Measurements from ENCODE around the gene TBC1D5. TPM values are rescaled to one million over a fixed set of nuclear protein-coding genes. Genes with fewer than 3 reads are reported as not detected.

The TBC1D5 gene
- total RNA-seq, 1 experiment from 2014 or later, result 30.4 TPM

DNA sequence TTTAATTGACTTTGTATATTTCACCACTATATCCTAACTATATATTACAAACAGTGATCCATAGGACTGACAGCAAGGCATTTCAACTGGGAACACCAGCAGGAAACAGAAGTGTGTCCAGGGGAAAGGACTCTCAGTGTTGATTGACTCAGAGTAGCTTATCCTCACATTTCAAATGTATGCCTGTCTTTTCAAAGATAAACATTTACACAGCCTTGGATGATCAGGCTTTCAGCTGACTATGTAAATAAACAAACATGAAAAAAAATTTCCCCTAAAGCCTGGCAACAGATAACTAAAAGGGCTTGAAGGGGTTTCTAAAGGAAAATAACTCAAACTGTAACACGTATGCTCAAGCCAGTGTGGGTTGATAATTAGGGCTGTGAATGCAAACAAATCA, 321.8 kb downstream of the TBC1D5 start:
- in situ Hi-C loops (cut with HindIII; ENCODE audit: low pct_unique_long_range_greater_than_20kb, low sequenced_read_pairs) (no loop called here), intact Hi-C loops (cut with micrococcal nuclease; ENCODE audit: unreplicated experiment) (no loop called here)
- CTCF ChIA-PET, result no interaction called here
- POLR2A ChIA-PET, result no interaction called here
- no peak for ATAC-seq
- TF ChIP-seq POLR2AphosphoS5 (IDR thresholded peaks at IDR 0.05; ENCODE audit: low read depth, low read length) (no peak), SIN3A (IDR thresholded peaks at IDR 0.05; ENCODE audit: borderline replicate concordance, insufficient read depth, low read depth, low read length) (no peak), TCF7L2 (IDR thresholded peaks at IDR 0.05; ENCODE audit: low read depth, low read length) (no peak), CTCF (IDR thresholded peaks at IDR 0.05) (no peak)
- TF ChIP-seq, protein P1, sequence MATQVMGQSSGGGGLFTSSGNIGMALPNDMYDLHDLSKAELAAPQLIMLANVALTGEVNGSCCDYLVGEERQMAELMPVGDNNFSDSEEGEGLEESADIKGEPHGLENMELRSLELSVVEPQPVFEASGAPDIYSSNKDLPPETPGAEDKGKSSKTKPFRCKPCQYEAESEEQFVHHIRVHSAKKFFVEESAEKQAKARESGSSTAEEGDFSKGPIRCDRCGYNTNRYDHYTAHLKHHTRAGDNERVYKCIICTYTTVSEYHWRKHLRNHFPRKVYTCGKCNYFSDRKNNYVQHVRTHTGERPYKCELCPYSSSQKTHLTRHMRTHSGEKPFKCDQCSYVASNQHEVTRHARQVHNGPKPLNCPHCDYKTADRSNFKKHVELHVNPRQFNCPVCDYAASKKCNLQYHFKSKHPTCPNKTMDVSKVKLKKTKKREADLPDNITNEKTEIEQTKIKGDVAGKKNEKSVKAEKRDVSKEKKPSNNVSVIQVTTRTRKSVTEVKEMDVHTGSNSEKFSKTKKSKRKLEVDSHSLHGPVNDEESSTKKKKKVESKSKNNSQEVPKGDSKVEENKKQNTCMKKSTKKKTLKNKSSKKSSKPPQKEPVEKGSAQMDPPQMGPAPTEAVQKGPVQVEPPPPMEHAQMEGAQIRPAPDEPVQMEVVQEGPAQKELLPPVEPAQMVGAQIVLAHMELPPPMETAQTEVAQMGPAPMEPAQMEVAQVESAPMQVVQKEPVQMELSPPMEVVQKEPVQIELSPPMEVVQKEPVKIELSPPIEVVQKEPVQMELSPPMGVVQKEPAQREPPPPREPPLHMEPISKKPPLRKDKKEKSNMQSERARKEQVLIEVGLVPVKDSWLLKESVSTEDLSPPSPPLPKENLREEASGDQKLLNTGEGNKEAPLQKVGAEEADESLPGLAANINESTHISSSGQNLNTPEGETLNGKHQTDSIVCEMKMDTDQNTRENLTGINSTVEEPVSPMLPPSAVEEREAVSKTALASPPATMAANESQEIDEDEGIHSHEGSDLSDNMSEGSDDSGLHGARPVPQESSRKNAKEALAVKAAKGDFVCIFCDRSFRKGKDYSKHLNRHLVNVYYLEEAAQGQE (IDR thresholded peaks at IDR 0.05; ENCODE audit: insufficient read depth in 1 of 2, low read depth in 2 of 2, low read length in 1 of 2), result no peak
- peaks cover 2% of the 10 kb centered on the region; the same call in 1 of the 2 replicates for H3K4me1 ChIP-seq (ENCODE audit: control insufficient read depth, insufficient read depth, low read length)
- H3K4me3 ChIP-seq (ENCODE audit: low read depth in 2 of 2, low read length in 2 of 2), result no peak overlapping the region
- no peak overlapping the region for H3K27ac ChIP-seq (ENCODE audit: low read length)
- no peaks in the 10 kb centered on the region for H3K27me3 ChIP-seq (ENCODE audit: control insufficient read depth, insufficient read depth, low read length)
- H3K36me3 ChIP-seq (ENCODE audit: control insufficient read depth, insufficient read depth, low read length), result no peaks in the 10 kb centered on the region
- no TSS peak for BruUV-seq (replicated peaks)
- DNase-seq (ENCODE audit: low read depth, low spot score), result peak; percentile 8
- H3K9me3 ChIP-seq (ENCODE audit: control insufficient read depth, insufficient read depth, low read depth, low read length), result no peaks in the 10 kb centered on the region

DNA sequence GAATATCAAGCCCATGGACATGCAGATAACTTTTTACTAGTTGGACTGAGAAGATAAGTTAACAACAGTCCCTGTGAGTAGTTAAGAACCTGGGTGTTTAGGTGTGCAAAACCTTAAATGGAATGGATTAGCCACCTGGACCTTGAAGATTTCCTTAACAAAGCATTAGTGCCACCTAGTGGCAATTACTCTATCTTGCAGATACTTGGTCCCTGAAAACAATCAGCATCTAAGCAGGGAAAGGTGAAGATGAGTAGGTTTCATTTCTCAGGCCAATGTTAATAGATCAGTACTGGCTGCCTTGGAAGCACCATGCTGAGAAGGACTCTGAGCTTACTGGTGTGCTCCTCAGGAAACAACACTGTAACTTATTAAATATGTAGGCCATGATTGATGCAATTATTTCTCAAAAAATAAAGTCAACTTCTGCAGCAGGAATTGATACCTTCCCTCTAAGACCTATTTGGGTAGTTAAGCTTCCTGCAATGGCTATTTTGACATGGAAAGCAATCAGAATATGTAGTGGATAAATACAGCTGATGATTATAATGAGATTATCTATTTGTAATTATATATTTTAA, 329.4 kb downstream of the TBC1D5 start:
- in situ Hi-C loops (cut with HindIII; ENCODE audit: low pct_unique_long_range_greater_than_20kb, low sequenced_read_pairs), result no loop called here
- H3K27me3 ChIP-seq (ENCODE audit: control insufficient read depth, insufficient read depth, low read length), result no peaks in the 10 kb centered on the region
- ChIA-PET POLR2A (no interaction called here), CTCF (no interaction called here)
- no peaks in the 10 kb centered on the region for H3K4me1 ChIP-seq (ENCODE audit: control insufficient read depth, insufficient read depth, low read length)
- BruUV-seq (replicated peaks), result no TSS peak
- no peaks in the 10 kb centered on the region for H3K9me3 ChIP-seq (ENCODE audit: control insufficient read depth, insufficient read depth, low read depth, low read length)
- peak; percentile 17 for DNase-seq (ENCODE audit: low read depth, low spot score)
- no peak overlapping the region for H3K27ac ChIP-seq (ENCODE audit: low read length)
- TF ChIP-seq POLR2AphosphoS5 (IDR thresholded peaks at IDR 0.05; ENCODE audit: low read depth, low read length), result no peak
- peak; percentile 72 for TF ChIP-seq CTCF (IDR thresholded peaks at IDR 0.05)
- H3K36me3 ChIP-seq (ENCODE audit: control insufficient read depth, insufficient read depth, low read length), result no peaks in the 10 kb centered on the region
- no peak overlapping the region for H3K4me3 ChIP-seq (ENCODE audit: low read depth in 2 of 2, low read length in 2 of 2)
- ATAC-seq, result no peak
- intact Hi-C loops (cut with micrococcal nuclease; ENCODE audit: unreplicated experiment), result loop anchor here (2.0 to 5.0 kb wide), 3 partner anchors 106 to 811 kb away; no protein-coding TSS in a partner anchor

Measured in Panc1 (cell line).